ENCODE measurements around the gene CYTH1. TPM values are rescaled to one million over a fixed set of nuclear protein-coding genes. Genes with fewer than 3 reads are reported as not detected.
A peak's percentile ranks its signal among the peaks of the same experiment; 100 is the strongest.
"Not testable (repeated sequence)": the region's sequence is repeated elsewhere in the genome, so short reads cannot be mapped to it uniquely, and the experiment has no call there.

The CYTH1 gene
- polyA plus RNA-seq, 2 of the 4 experiments (the other 2 are of a cell fraction): 38.5 to 46.2 TPM

DNA sequence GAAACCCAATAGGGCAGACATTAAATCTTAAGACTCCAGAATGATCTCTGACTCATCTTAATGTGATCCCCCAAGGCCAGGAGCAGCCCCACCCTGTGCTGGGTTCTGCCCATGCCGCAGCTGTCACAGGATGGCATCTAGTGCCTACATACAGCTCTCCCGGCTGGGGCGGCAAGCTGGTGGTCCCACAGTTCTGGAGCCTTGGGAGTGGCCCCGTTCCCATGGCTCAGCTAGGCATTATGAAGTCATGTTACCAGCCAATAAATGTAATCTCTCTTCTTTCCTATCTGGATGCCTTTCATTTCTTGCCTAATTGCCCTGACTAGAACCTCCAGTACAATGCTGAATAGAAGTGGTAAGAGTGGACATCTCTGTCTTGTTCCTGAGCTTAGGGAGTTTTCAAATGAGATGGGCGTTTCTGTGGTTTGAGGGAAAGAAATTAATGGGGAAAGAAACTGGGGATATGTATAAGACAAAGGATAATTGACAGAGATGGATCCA lies 109.2 kb downstream of the CYTH1 start:
- Histone ChIP-seq H3K4me1 (peaks cover 32% of the 10 kb centered on the region), H3K4me2 (peak overlapping the region; percentile 39), H3K4me3 (no peak overlapping the region), H3K27ac (peak overlapping the region; percentile 46 to 67), H3K9me3 (no peaks in the 10 kb centered on the region)
- FAIRE-seq: peak; percentile 68
- peak in 1 of 2 experiments; percentile 29 for DNase-seq (ENCODE audit: low read depth in 1 of 2, low spot score in 1 of 2)
- ChIA-PET POLR2A (no interaction called here), CTCF (interaction anchor here (1.2 to 1.7 kb wide), 3 partner anchors 33 to 1342 kb away, joined by 3 to 7 read pairs (median 4); no protein-coding TSS in a partner anchor)
- peak in 1 of 2 experiments; percentile 39; a peak in 3 of 6 replicates for ATAC-seq
- TF ChIP-seq FOSL2 (IDR thresholded peaks at IDR 0.05) (no peak), FOSL2 (CRISPR knock-in tag; IDR thresholded peaks at IDR 0.05) (0 out of 2 replicates have a peak, but pooled peaks have one; percentile 22), TP53 (CRISPR knock-in tag; IDR thresholded peaks at IDR 0.05) (no peak), FOSB (CRISPR knock-in tag; IDR thresholded peaks at IDR 0.05) (no peak)
- 84% methylated on average over 5 of the region's 5 CpGs for WGBS (ENCODE audit: missing lambda C conversion rate)

DNA sequence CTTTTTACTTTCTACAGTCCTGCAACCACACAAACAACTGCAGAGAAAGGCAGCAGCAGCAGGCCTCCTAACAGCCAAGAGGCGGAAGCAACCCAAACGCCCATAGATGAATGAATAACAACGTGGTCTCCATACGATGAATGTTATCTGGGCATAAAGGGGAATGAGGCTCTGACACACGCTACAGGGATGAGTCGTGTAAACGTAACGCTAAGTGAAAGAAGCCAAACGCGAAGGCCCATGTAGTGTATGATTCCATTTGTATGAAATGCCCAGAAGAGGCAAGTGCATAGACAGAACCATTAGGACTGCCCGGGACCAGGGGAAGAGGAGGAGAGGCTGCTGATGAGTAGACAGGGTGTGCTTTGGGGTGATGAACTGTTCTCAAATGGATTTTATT lies 110.1 kb downstream of the CYTH1 start:
- FAIRE-seq (peak; percentile 54), DNase-seq (ENCODE audit: low read depth in 1 of 2, low spot score in 1 of 2) (no peak), ATAC-seq (no peak)
- Histone ChIP-seq H3K4me3 (no peak overlapping the region), H3K9me3 (no peaks in the 10 kb centered on the region), H3K4me1 (peaks cover 24% of the 10 kb centered on the region), H3K27ac (peak overlapping the region; percentile 46 to 67), H3K4me2 (0 out of 3 replicates have a peak overlapping the region, but pooled peaks have one; percentile 39)
- no peak for TF ChIP-seq FOSL2 (IDR thresholded peaks at IDR 0.05)
- TF ChIP-seq FOSL2 (CRISPR knock-in tag; IDR thresholded peaks at IDR 0.05): no peak
- no peak for TF ChIP-seq SMC3 (IDR thresholded peaks at IDR 0.05)
- no peak for TF ChIP-seq CHD4 (IDR thresholded peaks at IDR 0.05; ENCODE audit: borderline replicate concordance)
- no peak for TF ChIP-seq PHF8 (IDR thresholded peaks at IDR 0.05; ENCODE audit: borderline replicate concordance, low read depth)
- TF ChIP-seq, protein P1, sequence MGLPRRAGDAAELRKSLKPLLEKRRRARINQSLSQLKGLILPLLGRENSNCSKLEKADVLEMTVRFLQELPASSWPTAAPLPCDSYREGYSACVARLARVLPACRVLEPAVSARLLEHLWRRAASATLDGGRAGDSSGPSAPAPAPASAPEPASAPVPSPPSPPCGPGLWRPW (IDR thresholded peaks at IDR 0.05): no peak
- WGBS (ENCODE audit: missing lambda C conversion rate): 94% methylated on average over 11 of the region's 11 CpGs
- POLR2A ChIA-PET: no interaction called here
- CTCF ChIA-PET: interaction anchor here (1.2 to 1.7 kb wide), 3 partner anchors 34 to 1341 kb away, joined by 3 to 7 read pairs (median 4); no protein-coding TSS in a partner anchor

DNA sequence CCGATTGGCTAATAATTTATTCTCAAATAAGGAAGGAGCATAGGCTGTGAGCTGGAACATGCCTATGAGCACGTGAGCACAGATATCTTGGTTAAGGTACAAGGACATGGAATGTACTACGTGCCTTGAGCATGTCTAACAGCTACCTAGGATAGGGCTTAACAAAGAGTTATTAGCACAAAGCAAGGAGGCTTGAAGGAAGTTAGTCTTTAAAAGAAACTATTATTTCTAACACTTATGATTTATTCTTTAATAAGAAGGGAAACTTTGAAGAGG lies 110.4 kb downstream of the CYTH1 start:
- H3K9me3 ChIP-seq; POLR2A ChIA-PET; DNase-seq (ENCODE audit: low read depth in 1 of 2, low spot score in 1 of 2); FAIRE-seq; ATAC-seq; H3K4me2 ChIP-seq; H3K4me3 ChIP-seq: not testable (repeated sequence)
- Histone ChIP-seq H3K27ac (peak overlapping the region in 1 of 2 experiments; percentile 67; a peak in 2 of 6 replicates), H3K4me1 (peaks cover 24% of the 10 kb centered on the region)
- CTCF ChIA-PET: interaction anchor here (1.2 to 1.7 kb wide), 2 partner anchors 36 to 1340 kb away, joined by 3 to 6 read pairs; no protein-coding TSS in a partner anchor
- 83% methylated on average over 3 of the region's 3 CpGs for WGBS (ENCODE audit: missing lambda C conversion rate)

DNA sequence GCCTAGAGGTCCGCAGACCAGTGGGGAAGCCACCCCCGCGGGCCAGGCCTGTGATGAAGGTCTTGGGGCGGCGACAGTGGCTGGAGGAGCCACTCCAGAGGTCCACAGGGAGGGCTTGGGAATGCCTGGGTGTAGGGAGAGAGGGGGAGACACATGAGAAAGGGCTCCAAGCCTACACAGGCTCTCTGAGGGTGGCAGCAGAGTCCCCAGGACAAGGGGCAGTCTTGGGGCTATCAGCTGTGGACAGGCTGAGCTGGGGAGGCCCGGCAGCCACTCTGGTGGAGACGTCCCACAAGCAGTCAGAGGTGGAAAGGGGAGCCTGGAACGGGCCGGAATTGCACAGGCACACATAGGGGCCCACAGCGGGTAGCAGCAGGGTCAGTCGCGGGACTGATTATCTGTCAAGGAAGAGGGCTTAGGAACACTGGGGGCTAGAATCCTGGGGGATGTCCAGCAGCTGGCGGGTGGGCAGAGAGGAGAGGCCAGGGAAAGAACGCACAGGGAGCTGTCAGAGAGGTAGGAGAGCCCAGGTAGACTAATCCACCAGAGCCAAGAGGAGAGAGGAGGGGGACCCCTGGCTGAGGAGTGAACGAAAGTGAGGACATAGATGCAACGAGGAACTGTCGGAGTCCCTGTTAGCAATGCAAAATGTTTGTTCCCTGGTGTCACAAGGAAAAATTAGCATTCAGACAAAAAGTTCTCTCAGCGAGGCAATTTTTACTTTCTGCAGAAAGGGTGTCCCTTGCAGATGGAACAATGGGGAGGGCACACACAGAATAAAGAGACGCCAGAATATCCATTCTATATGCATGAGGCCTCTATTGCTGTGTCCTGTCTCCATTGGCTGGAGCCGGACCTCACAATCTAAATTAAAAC lies 111.0 kb downstream of the CYTH1 start:
- 94% methylated on average over 20 of the region's 20 CpGs for WGBS (ENCODE audit: missing lambda C conversion rate)

More for the DNA sequence above, 111.0 kb downstream of the CYTH1 start:
- no peak for TF ChIP-seq POLR2AphosphoS2 (conservative IDR thresholded peaks at IDR 0.05; ENCODE audit: low read length)
- no peak for TF ChIP-seq CHD4 (IDR thresholded peaks at IDR 0.05; ENCODE audit: borderline replicate concordance)
- TF ChIP-seq CEBPB (IDR thresholded peaks at IDR 0.05): no peak
- TF ChIP-seq FOSB (CRISPR knock-in tag; IDR thresholded peaks at IDR 0.05): no peak
- no peak for TF ChIP-seq KDM1A (IDR thresholded peaks at IDR 0.05; ENCODE audit: low read depth)
- TF ChIP-seq, protein P2, sequence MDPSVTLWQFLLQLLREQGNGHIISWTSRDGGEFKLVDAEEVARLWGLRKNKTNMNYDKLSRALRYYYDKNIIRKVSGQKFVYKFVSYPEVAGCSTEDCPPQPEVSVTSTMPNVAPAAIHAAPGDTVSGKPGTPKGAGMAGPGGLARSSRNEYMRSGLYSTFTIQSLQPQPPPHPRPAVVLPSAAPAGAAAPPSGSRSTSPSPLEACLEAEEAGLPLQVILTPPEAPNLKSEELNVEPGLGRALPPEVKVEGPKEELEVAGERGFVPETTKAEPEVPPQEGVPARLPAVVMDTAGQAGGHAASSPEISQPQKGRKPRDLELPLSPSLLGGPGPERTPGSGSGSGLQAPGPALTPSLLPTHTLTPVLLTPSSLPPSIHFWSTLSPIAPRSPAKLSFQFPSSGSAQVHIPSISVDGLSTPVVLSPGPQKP (IDR thresholded peaks at IDR 0.05; ENCODE audit: low read depth, low read length): no peak
- TF ChIP-seq HOXA7 (CRISPR knock-in tag; IDR thresholded peaks at IDR 0.05): no peak
- ChIA-PET POLR2A (no interaction called here), CTCF (interaction anchor here (1.0 to 1.7 kb wide), 3 partner anchors 13 to 174 kb away, joined by 4 to 6 read pairs (median 6); no protein-coding TSS in a partner anchor)
- DNase-seq (ENCODE audit: low read depth in 1 of 2, low spot score in 1 of 2) (no peak), ATAC-seq (no peak; a peak in 1 of 6 replicates), FAIRE-seq (no peak)
- H3K4me2 ChIP-seq: no peak overlapping the region
- H3K4me3 ChIP-seq: no peak overlapping the region
- H3K4me1 ChIP-seq: peaks cover 29% of the 10 kb centered on the region
- peak overlapping the region in 1 of 2 experiments; percentile 56; a peak in 3 of 6 replicates for H3K27ac ChIP-seq
- H3K9me3 ChIP-seq: no peaks in the 10 kb centered on the region
